ENCODE measurements around the gene APOC4. TPM values are rescaled to one million over a fixed set of nuclear protein-coding genes. Genes with fewer than 3 reads are reported as not detected.
A peak's percentile ranks its signal among the peaks of the same experiment; 100 is the strongest.

Gene APOC4
- total RNA-seq, 1 donor from 2014 or later: not detected

DNA sequence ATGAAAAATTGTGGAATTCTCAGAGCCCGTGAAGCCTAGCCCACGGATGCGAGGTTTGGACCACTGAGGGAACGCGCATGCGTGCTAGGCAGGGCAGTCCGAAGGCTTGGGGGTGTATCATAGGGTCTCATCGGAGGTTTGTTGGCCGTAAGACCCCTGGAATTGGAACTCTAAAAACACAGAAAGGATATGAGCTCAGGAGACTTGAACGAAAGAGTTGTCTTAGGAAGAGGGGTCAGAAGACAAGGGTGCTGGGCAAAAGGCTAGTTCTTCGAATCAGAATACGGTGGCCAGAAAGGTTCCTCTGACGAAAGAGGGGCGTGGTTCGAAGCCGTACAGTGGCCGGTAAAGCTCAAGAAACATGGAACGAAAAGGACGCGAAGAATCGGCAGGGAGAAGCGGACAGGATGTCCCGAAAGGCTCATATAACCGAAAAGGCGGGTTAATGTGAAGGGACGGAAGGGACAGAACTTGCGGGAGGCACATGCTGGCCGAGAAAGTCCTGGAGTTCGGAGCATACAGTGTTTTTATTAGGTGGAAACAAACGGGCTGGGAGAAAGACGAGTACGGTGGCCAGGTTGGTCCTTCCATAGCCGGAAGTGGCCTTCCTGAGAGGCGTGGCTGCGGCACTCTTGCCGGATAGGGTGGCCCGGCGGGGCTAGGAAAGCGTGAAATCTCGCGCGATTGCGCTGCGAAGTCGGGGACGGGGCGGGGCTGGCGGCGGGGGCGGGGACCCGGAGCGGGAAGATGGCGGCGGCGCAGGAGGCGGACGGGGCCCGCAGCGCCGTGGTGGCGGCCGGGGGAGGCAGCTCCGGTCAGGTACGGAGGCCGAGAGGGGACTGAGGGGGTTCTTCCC lies 12.8 kb downstream of the APOC4 start, which contains the start of gene CLPTM1:
Gene CLPTM1, plus strand, starts transcription at position 732 of the 856 bp plus-strand sequence. Its CDS starts 16 bp downstream, at position 748.
- peak; percentile 89 for DNase-seq (ENCODE audit: low read depth)
- TF ChIP-seq CTCF (conservative IDR thresholded peaks at IDR 0.05; ENCODE audit: low read depth, low read length): no peak
- peak within 1 kb of the TSS; percentile 75 for H3K4me3 ChIP-seq (ENCODE audit: low read depth, low read length)

DNA sequence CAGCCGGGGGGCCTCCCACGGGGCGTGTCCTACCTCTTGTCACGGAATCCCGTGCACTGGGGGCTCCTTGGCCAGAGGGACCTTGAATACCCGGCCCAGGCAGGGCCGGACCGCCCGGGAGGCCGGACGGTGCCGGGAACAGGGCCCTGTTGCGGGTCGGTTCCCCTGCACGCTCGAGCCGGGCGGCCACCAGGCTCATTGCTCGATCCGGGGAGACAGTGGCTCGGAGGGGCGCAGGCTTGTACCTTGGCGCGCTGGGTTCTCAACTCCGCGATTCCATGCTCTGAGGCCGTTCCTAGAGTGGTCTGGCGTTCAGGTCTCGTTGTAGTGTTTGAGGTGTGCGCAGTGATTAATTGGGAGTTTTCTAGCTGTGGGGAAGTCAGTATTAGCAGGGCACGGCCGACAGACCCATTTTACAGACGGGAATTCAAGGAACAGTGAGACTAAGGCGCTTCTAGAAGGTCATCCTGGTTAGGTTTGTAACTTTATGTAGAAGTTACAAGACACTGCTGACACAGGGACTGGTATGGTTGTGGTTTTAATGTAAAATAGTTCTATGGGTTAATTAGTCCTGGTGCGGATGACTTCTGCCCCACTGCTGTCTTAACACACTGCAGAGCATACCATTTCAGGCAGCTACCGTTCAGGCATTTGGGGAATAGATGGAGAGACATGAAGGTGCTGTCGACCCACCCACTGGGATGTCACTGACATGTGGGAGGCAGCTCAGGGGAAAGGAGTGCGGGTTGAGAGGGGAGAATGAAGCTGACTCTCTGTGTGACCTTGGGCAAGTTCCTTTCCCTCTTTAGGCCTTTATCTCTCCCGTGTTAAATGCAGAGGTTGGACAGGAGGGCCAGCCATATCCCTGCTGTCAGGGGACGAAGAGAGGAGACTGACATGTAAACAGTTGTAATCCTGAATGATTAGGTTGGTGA lies 13.7 kb downstream of the APOC4 start:
- peak overlapping the region; percentile 75 for H3K4me3 ChIP-seq (ENCODE audit: low read depth, low read length)
- TF ChIP-seq CTCF (conservative IDR thresholded peaks at IDR 0.05; ENCODE audit: low read depth, low read length): no peak
- no peak for DNase-seq (ENCODE audit: low read depth)

DNA sequence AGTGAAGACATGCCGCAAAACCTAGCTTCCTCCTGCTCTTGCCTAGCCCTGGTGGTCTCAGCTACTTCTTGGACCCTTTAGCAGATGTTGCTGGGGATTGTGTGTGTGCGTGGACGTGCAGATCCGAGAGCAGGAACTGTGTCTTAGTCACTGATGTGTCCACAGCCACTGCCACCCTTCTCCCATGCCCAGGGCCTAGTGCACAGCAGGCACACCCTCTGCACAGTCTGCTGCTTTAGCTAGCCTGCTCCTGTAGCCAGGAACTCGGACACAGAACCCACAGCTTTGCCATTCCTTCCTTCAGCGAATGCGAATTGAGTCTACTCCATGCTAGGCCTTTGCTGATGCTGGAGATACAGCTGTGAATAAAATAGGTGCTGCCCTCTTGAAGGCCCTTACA lies 15.5 kb downstream of the APOC4 start:
- DNase-seq (ENCODE audit: low read depth): no peak
- TF ChIP-seq CTCF (conservative IDR thresholded peaks at IDR 0.05; ENCODE audit: low read depth, low read length): no peak
- peak overlapping the region; percentile 75 for H3K4me3 ChIP-seq (ENCODE audit: low read depth, low read length)

DNA sequence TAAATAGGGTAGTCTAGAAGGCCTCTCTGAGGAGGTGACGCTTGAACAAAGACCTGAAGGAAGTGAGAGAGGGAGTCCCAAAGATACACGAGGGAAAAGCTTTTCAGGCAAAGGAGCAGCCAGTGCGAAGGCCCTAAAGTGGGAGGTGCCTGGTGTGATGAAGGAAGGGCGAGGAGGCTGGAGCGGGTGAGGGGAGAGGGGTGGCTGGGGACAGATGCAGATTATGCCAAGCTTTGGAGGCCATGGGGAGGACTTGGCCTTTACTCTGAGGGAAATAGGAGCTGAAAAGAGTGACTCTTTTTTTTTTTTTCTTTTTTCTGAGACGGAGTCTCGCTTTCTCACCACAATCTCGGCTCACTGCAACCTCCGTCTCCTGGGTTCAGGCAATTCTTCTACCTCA lies 16.1 kb downstream of the APOC4 start:
- TF ChIP-seq CTCF (conservative IDR thresholded peaks at IDR 0.05; ENCODE audit: low read depth, low read length): no peak
- no peak overlapping the region for H3K4me3 ChIP-seq (ENCODE audit: low read depth, low read length)

GRCh38 chr19:44959691-44960090 lies 17.7 kb downstream of the APOC4 start:
- no peak for TF ChIP-seq CTCF (conservative IDR thresholded peaks at IDR 0.05; ENCODE audit: low read depth, low read length)
- no peak for DNase-seq (ENCODE audit: low read depth)
- H3K4me3 ChIP-seq (ENCODE audit: low read depth, low read length): no peak overlapping the region

More for the DNA sequence above, 16.1 kb downstream of the APOC4 start:
- no peak for DNase-seq (ENCODE audit: low read depth)

DNA sequence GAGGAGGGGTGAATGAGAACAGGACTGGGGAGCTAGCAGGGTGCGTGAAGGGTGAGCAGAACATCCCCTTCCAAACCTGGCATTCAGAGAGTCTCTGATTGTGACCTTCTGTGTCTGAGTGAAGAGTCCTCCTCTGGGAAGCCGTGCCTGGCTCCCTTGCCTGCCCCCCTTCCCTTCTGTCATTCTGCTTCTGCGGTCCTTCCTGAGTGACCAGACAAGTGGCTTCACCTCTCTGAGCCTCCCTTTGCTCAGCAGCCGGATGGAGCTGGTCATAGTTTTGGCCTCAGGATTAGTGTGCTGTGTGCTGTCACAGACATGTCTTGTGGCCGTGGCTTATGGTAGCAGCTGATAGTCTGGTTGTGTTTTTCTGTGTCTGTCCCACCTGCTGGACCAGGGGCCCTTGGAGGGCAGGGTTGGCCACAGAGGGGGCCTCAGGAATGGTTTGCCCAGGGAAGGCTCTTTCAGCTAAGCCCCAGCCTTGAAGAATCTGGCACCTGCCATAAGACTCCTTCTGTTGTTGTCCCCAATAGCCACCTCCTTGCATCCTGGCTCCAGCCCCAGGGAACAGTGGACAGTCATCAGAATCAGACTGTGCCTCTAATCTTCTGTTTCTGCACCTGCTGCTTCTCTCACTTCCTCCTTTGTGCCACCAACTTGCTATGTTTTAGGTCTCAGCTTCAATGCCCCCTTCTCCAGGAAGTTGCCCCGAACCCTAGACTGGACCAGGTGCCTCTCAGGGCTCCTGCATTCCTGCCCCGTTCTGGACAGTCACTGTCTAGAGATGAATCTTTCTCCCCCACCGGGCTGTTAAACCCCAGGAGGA lies 19.1 kb downstream of the APOC4 start:
- TF ChIP-seq CTCF (conservative IDR thresholded peaks at IDR 0.05; ENCODE audit: low read depth, low read length): no peak
- DNase-seq (ENCODE audit: low read depth): no peak
- no peak overlapping the region for H3K4me3 ChIP-seq (ENCODE audit: low read depth, low read length)

Data from epithelial cell of proximal tubule (primary cell).